ENCODE results near the gene CACNA2D2. TPM values are rescaled to one million over a fixed set of nuclear protein-coding genes. Genes with fewer than 3 reads are reported as not detected.

CACNA2D2 gene
- total and polyA plus RNA-seq, 2 of the 8 experiments (the other 6 are each of a cell fraction or from before 2014, with no cell fraction given), result 14.1 to 25.0 TPM

DNA sequence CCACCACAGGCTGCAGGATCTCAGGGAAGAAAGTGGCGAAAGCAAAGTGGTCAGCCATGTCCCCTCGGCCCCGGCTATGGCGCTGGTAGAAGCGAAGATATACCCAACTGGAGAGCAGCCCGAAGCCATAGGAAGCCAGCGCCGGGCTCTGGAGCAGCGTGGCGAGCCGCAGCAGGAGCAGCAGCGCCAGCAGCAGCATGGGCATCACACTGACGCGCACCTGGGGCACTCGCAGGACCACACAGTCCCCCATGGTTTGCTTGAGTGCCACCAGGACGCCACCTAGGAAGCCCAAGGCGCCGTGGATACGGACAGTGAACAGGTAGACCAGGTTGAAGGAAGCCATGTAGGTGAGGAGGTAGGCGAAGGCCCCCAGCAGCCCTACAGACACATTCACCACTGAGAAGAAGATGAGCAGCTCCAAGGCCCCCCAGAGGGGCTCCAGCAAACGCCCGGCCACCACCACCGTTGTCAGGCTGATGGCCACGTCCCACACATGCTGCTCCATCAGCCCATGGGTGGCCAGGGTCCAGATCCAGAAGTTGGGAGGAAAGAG is 145.0 kb downstream of the CACNA2D2 start:
- Histone ChIP-seq H3K18ac (ENCODE audit: extremely low read depth, low read length) (no peak overlapping the region), H3K79me1 (ENCODE audit: low read depth, low read length) (peaks cover 16% of the 10 kb centered on the region), H4K8ac (ENCODE audit: extremely low read depth, insufficient read depth, low read length) (peak overlapping the region; percentile 36), H3K9me3 (ENCODE audit: insufficient read depth in 2 of 2, low read depth in 1 of 2, low read length in 1 of 2) (no peaks in the 10 kb centered on the region), H3K79me2 (ENCODE audit: control insufficient read depth in 1 of 2, insufficient read depth in 2 of 2, low read length in 2 of 2) (peaks cover 0 to 26% of the 10 kb centered on the region in 2 experiments; a peak in 2 of 4 replicates), H2BK12ac (ENCODE audit: low read depth, low read length) (no peak overlapping the region), H3K4ac (replicated peaks; ENCODE audit: insufficient read length, low read depth, low read length) (no peak overlapping the region), H3K36me3 (ENCODE audit: control insufficient read depth in 2 of 4, insufficient read depth in 4 of 4, low read length in 3 of 4) (peaks cover 3 to 10% (median 5%) of the 10 kb centered on the region in 4 experiments; a peak in 5 of 8 replicates), H3K14ac (ENCODE audit: insufficient read length) (no peak overlapping the region), H2AFZ (ENCODE audit: low read length) (no peak overlapping the region), H2BK120ac (replicated peaks; ENCODE audit: low read depth, low read length) (no peak overlapping the region), H3K23ac (ENCODE audit: insufficient read length) (no peak overlapping the region), H2BK15ac (ENCODE audit: low read length) (no peak overlapping the region), H3K23me2 (ENCODE audit: low read depth, low read length) (peaks cover 10% of the 10 kb centered on the region; the same call in 1 of the 2 replicates), H3K56ac (replicated peaks; ENCODE audit: insufficient read length, low read depth, low read length) (no peak overlapping the region), H2BK20ac (ENCODE audit: low read length) (no peak overlapping the region), H4K91ac (replicated peaks; ENCODE audit: insufficient read length, low read length) (no peak overlapping the region), H4K20me1 (replicated peaks in 1 of 2; ENCODE audit: control insufficient read depth in 1 of 2, insufficient read depth in 2 of 2, low read length in 2 of 2) (peaks cover 9 to 24% of the 10 kb centered on the region in 2 experiments), H3K4me1 (replicated peaks in 1 of 4; ENCODE audit: control insufficient read depth in 3 of 4, insufficient read depth in 4 of 4, low read length in 3 of 4) (peaks cover 0 to 16% (median 8%) of the 10 kb centered on the region in 4 experiments; a peak in 6 of 7 replicates), H3K27me3 (replicated peaks in 1 of 4; ENCODE audit: control insufficient read depth in 3 of 4, extremely low read depth in 1 of 4, insufficient read depth in 3 of 4, low read length in 3 of 4) (no peaks in the 10 kb centered on the region; a peak in 1 of 7 replicates), H3K9ac (replicated peaks in 1 of 4; ENCODE audit: extremely low read depth in 1 of 4, low read depth in 3 of 4, low read length in 3 of 4) (peak overlapping the region; percentile 36 to 88 (median 70); a peak in 5 of 7 replicates), H3K27ac (ENCODE audit: low read depth, low read length) (no peak overlapping the region), H2BK5ac (ENCODE audit: low read depth, low read length) (no peak overlapping the region), H3K4me2 (ENCODE audit: insufficient read depth in 1 of 2, low read depth in 2 of 2, low read length in 2 of 2) (peak overlapping the region; percentile 72 to 87), H4K5ac (ENCODE audit: insufficient read length, low read depth, low read length) (no peak overlapping the region), H2AK5ac (ENCODE audit: low read depth, low read length) (no peak overlapping the region), H3K4me3 (ENCODE audit: extremely low read depth in 1 of 4, insufficient read depth in 2 of 4, low read depth in 3 of 4, low read length in 4 of 4) (peak overlapping the region; percentile 75 to 85 (median 83))
- WGBS, 2 experiments (ENCODE audit: extremely low coverage in 1 of 2, insufficient coverage in 1 of 2, insufficient read length in 1 of 2, insufficient replicate concordance in 2 of 2, low coverage in 1 of 2, low lambda C conversion rate in 2 of 2, missing lambda C conversion rate in 1 of 2), result 89% methylated on average over 24 of the region's 24 CpGs; no CpG with 5 or more reads in 1 of the 2 experiments
- POLR2A ChIA-PET (ENCODE audit: partially characterized antibody), result interaction anchor here (2.0 kb wide), 1 partner anchor 11 kb away, joined by 6 read pairs; no protein-coding TSS in a partner anchor
- no peak for DNase-seq (ENCODE audit: low read depth in 1 of 2, low spot score in 2 of 2)
- CTCF ChIA-PET (ENCODE audit: partially characterized antibody), result interaction anchor here (1.1 to 6.6 kb wide), 4 partner anchors 11 to 186 kb away, joined by 4 to 47 read pairs (median 22); partner anchors contain the start of gene ZMYND10
- no peak for FAIRE-seq
- TF ChIP-seq HDAC2 (IDR thresholded peaks at IDR 0.05; ENCODE audit: borderline replicate concordance in 1 of 2, low read depth in 2 of 2, low read length in 2 of 2) (no peak), CREB1 (IDR thresholded peaks at IDR 0.05) (no peak), CEBPB (IDR thresholded peaks at IDR 0.05; ENCODE audit: low read depth, low read length) (no peak), KDM1A (IDR thresholded peaks at IDR 0.05; ENCODE audit: borderline replicate concordance, low read length) (no peak), ASH2L (IDR thresholded peaks at IDR 0.05; ENCODE audit: low read length) (no peak), EGR1 (IDR thresholded peaks at IDR 0.05; ENCODE audit: borderline replicate concordance, low read depth, low read length) (no peak), RBBP5 (IDR thresholded peaks at IDR 0.05; ENCODE audit: borderline replicate concordance, low read depth, low read length) (no peak), NANOG (IDR thresholded peaks at IDR 0.05; ENCODE audit: insufficient read depth, low read depth, low read length, poor library complexity, severe bottlenecking) (no peak), TEAD4 (IDR thresholded peaks at IDR 0.05; ENCODE audit: low read depth, low read length) (no peak), ZNF274 (IDR thresholded peaks at IDR 0.05; ENCODE audit: borderline replicate concordance, extremely low read depth, low read length) (no peak), SP1 (IDR thresholded peaks at IDR 0.05; ENCODE audit: low read depth, low read length) (no peak)

Measured in H1 (cell line).